ENCODE results near the gene ASXL1. TPM values are rescaled to one million over a fixed set of nuclear protein-coding genes. Genes with fewer than 3 reads are reported as not detected.
"Not testable (repeated sequence)": the region's sequence is repeated elsewhere in the genome, so short reads cannot be mapped to it uniquely, and the experiment has no call there.

The ASXL1 gene
- total and polyA plus RNA-seq, 8 donors: 9.0 to 185 (median 61.7) TPM

GRCh38 chr20:32321390-32321789 is 36.7 kb upstream of the ASXL1 start:
- intact Hi-C loops (cut with DNase I; ENCODE audit: low total_unique reads): no loop called here

GRCh38 chr20:32322260-32322659 is 35.9 kb upstream of the ASXL1 start:
- DNase-seq; intact Hi-C loops (cut with DNase I; ENCODE audit: low total_unique reads): not testable (repeated sequence)
- peaks cover 10 to 41% (median 37%) of the 10 kb centered on the region in 4 donors for H3K36me3 ChIP-seq

More at GRCh38 chr20:32321390-32321789, 36.7 kb upstream of the ASXL1 start:
- DNase-seq: no peak
- no peak overlapping the region for H3K27ac ChIP-seq
- no peaks in the 10 kb centered on the region for H3K27me3 ChIP-seq
- H3K4me3 ChIP-seq: no peak overlapping the region
- no peak for TF ChIP-seq POLR2AphosphoS5 (IDR thresholded peaks at IDR 0.05)
- TF ChIP-seq POLR2A (IDR thresholded peaks at IDR 0.05): no peak
- TF ChIP-seq CTCF (IDR thresholded peaks at IDR 0.05): no peak
- TF ChIP-seq EP300 (IDR thresholded peaks at IDR 0.05): no peak
- peaks cover 0 to 8% (median 2%) of the 10 kb centered on the region in 4 donors for H3K4me1 ChIP-seq
- H3K9me3 ChIP-seq: no peaks in the 10 kb centered on the region
- peaks cover 18 to 41% (median 40%) of the 10 kb centered on the region in 4 donors for H3K36me3 ChIP-seq
- WGBS, 5 donors: 77 to 89% (median 88%) methylated on average over 1 of the region's 1 CpG

GRCh38 chr20:32323761-32324160 is 34.4 kb upstream of the ASXL1 start:
- Histone ChIP-seq H3K4me1 (peaks cover 0 to 11% (median 5%) of the 10 kb centered on the region in 4 donors), H3K36me3 (peaks cover 11 to 40% (median 34%) of the 10 kb centered on the region in 4 donors)
- H3K9me3 ChIP-seq; H3K27ac ChIP-seq; intact Hi-C loops (cut with DNase I; ENCODE audit: low total_unique reads); H3K27me3 ChIP-seq; DNase-seq; H3K4me3 ChIP-seq: not testable (repeated sequence)
- WGBS, 5 donors: 93 to 99% (median 96%) methylated on average over 5 of the region's 5 CpGs

More at GRCh38 chr20:32322260-32322659, 35.9 kb upstream of the ASXL1 start:
- not testable (repeated sequence) for H3K9me3 ChIP-seq, H3K27ac ChIP-seq, H3K27me3 ChIP-seq, H3K4me3 ChIP-seq
- H3K4me1 ChIP-seq: peaks cover 0 to 11% (median 5%) of the 10 kb centered on the region in 4 donors
- WGBS, 5 donors: 95 to 97% (median 97%) methylated on average over 12 of the region's 12 CpGs

GRCh38 chr20:32325706-32326503 is 32.2 kb upstream of the ASXL1 start:
- TF ChIP-seq POLR2A (IDR thresholded peaks at IDR 0.05) (no peak), POLR2AphosphoS5 (IDR thresholded peaks at IDR 0.05) (peak in 2 of 3 donors; percentile 59 to 81), EP300 (IDR thresholded peaks at IDR 0.05) (no peak), CTCF (IDR thresholded peaks at IDR 0.05) (no peak)
- H3K9me3 ChIP-seq: no peaks in the 10 kb centered on the region
- peaks cover 0 to 17% (median 5%) of the 10 kb centered on the region in 4 donors for H3K4me1 ChIP-seq
- no peak overlapping the region for H3K4me3 ChIP-seq
- H3K27ac ChIP-seq: peak overlapping the region; percentile 44 to 70 (median 59)
- intact Hi-C loops (cut with DNase I; ENCODE audit: low total_unique reads): no loop called here
- H3K27me3 ChIP-seq: no peaks in the 10 kb centered on the region
- WGBS, 5 donors: 33 to 54% (median 50%) methylated on average over 6 of the region's 6 CpGs
- H3K36me3 ChIP-seq: peaks cover 14 to 47% (median 35%) of the 10 kb centered on the region in 4 donors
- peak; percentile 60 to 68 for DNase-seq

- Histone ChIP-seq H3K27me3 (no peaks in the 10 kb centered on the region), H3K4me1 (peaks cover 0 to 17% (median 5%) of the 10 kb centered on the region in 4 donors), H3K4me3 (no peak overlapping the region), H3K36me3 (peaks cover 19 to 51% (median 39%) of the 10 kb centered on the region in 4 donors), H3K27ac (peak overlapping the region in 4 of 5 donors; percentile 53 to 70 (median 59)), H3K9me3 (no peaks in the 10 kb centered on the region)
- WGBS, 5 donors: 19 to 50% (median 29%) methylated on average over 1 of the region's 1 CpG
- intact Hi-C loops (cut with DNase I; ENCODE audit: low total_unique reads): no loop called here
- TF ChIP-seq POLR2AphosphoS5 (IDR thresholded peaks at IDR 0.05) (no peak), CTCF (IDR thresholded peaks at IDR 0.05) (no peak), POLR2A (IDR thresholded peaks at IDR 0.05) (no peak), EP300 (IDR thresholded peaks at IDR 0.05) (no peak)
- DNase-seq: peak in 1 of 2 donors; percentile 43
These were observed 31.7 kb upstream of the ASXL1 start for GRCh38 chr20:32326504-32326845.

Data from stomach (tissue), 9 donors.